ENCODE data around the gene ADGRD1.
"Not testable (repeated sequence)": the region's sequence is repeated elsewhere in the genome, so short reads cannot be mapped to it uniquely, and the experiment has no call there.

Gene ADGRD1

GRCh38 chr12:131126662-131127173 lies 173.0 kb downstream of the ADGRD1 start:
- DNase-seq = no peak

DNA sequence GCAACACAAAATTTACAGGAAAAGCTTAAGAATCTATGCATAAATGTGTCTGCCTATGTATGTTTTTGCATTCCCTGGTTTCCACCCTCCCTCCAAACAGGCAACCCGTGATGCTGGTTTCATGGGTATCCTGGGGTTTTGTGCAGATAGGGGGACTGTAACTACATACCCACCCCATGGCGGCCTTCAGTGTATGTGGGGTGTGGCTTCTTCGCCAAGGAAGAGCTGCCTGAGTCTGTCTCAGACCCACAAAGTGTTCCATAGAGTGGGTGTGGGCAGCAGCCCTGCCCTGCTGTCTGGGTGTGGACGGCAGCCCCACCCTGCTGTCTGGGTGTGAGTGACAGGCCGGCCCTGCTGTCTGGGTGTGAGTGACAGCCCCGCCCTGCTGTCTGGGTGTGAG lies 174.8 kb downstream of the ADGRD1 start:
- no peak for DNase-seq

DNA sequence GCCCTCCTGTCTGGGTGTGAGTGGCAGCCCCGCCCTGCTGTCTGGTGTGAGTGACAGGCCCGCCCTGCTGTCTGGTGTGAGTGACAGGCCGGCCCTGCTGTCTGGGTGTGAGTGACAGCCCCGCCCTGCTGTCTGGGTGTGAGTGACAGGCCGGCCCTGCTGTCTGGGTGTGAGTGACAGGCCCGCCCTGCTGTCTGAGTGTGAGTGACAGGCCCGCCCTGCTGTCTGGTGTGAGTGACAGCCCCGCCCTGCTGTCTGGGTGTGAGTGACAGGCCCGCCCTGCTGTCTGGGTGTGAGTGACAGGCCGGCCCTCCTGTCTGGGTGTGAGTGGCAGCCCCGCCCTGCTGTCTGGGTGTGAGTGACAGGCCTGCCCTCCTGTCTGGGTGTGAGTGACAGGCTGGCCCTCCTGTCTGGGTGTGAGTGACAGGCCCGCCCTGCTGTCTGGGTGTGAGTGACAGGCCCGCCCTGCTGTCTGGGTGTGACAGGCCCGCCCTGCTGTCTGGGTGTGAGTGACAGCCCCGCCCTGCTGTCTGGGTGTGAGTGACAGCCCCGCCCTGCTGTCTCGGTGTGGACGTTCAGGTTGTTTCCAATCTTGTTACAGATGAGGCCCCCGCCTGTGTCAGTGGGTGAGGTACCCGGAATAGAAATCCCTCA lies 175.4 kb downstream of the ADGRD1 start:
- not testable (repeated sequence) for DNase-seq

GRCh38 chr12:131129839-131130238 lies 176.1 kb downstream of the ADGRD1 start:
- peak; percentile 30 for DNase-seq

DNA sequence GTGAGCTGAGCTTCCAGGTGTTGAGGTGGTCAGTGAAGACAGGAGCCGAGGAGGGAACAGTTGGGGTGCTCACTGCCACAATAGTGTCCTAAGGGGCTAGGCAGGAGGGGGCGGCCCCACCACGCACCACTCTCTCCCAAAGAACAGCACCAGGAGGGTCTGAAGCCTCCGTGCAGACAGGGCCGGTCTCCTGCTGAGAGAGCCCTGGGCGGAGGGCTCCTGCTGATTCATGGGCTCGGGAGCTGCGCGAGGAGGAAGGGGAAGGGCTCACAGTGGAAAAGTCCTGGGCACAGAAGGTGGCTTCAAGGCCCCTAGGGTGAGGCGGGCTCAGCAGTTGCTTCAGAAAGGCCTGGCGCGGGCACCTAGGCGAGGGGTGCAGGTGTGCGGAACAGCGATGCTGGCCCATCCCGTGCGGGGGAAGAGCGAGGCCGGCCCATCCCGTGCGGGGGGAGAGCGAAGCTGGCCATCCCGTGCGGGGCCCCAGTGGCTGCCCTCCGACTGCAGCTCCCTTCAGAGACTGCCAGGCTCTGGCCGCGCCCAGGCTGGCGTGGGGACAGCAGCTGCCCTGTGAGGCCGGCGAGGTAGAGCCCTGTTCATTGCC lies 176.7 kb downstream of the ADGRD1 start:
- DNase-seq = no peak

- no peak for DNase-seq
Observed at GRCh38 chr12:131131077-131131807, 177.5 kb downstream of the ADGRD1 start.

GRCh38 chr12:131131808-131132117 lies 178.1 kb downstream of the ADGRD1 start:
- DNase-seq = no peak

GRCh38 chr12:131132118-131132892 lies 178.6 kb downstream of the ADGRD1 start:
- DNase-seq = no peak

- DNase-seq = peak; percentile 58
Observed at GRCh38 chr12:131133015-131133905, 179.6 kb downstream of the ADGRD1 start.

- DNase-seq = no peak
Observed at GRCh38 chr12:131133994-131134393, 180.3 kb downstream of the ADGRD1 start.

DNA sequence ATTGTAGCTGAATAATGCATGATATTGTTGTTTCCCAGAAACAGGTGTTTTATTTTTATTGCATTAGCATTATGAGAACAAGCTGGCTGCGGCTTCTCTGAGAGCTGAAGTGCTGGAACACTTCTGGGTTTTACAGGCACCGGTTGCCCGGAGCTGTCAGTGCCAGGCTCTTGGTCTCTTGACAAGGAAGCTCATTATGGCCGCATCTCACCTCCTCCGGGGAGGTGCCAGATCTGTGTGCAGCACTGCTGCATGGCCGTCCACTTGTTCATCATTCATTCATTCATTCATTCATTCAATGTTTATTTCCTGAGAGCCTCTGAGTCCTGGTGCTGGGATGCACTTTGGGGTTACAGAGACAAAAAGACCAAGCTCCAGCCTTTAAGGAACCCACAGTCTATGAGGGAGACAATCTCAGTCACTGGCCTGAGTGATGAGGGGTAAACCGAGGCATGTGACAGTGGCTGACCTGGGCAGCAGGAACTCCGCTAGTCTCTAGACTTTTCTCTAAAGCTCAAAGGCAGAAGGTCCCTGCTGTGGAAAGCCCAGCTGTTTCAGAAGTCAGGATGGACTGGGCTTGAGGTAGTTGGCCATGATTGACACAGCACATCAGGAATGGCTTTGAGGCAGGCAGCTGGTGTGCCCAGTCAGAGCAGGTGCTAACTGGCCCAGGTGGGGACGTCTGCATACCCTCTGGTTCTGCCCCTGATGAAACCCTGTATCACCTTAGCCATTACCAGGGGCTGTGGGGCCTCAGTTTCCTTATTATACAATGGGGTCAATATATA lies 181.0 kb downstream of the ADGRD1 start:
- no peak for DNase-seq

DNA sequence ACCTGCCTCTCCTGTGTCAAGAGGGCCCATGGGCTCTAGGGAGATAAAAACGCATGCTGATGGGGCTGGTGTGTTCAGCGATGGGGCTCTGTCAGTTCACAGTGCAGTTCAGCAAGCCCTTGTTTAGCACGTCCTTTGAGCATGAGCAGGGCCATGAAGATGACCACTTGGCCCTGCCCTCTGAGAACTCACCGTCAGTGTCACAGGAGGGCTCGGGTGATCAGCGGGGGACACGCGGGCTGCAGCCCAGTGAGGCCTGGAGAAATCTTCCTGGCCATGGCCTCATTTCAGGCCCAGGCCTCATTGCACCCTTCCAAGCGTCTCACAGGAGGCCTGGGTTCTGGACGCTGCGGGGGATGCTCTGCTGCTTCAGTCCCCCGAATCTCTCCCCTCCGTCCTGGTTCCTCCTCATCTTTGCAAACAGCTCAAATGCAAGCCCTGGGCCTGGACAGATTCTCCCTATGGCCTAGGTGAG lies 181.6 kb downstream of the ADGRD1 start:
- DNase-seq = no peak

DNA sequence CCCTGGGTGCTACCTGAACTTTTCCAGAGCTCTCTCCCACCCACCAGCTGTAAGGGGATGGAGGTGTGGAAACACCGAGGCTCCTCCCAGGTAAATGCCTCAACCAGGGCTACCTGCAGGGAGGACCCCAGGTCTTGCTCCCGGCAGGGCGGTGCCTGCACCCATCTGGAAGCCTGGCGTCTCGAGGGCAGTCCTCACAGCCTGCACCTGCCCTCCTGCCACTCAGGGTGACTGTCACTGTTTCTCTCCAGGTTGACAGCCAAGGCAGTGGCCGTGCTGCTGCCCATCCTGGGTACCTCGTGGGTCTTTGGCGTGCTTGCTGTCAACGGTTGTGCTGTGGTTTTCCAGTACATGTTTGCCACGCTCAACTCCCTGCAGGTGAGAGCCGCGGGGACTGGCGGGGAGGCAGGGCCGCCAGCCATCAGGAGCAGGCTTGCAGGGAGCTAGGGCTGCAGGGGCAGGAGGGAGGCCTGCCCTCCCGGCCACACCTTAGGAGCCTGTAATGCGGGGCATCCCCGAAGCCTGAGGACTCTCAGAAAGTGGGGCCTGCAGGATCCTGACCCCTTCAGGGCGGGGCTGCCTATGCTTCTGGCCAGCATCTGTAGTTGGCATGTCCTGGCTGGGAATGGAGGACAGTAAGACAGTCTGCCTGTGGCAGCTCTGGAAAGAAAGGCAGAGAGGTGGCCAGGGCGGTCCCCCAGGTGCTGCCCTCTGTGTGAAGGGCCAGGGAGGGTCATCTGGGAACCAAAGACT lies 182.3 kb downstream of the ADGRD1 start:
- DNase-seq = no peak

- DNase-seq = no peak
Observed at GRCh38 chr12:131136539-131136872, 182.8 kb downstream of the ADGRD1 start.

GRCh38 chr12:131137009-131137835 lies 183.5 kb downstream of the ADGRD1 start:
- DNase-seq = no peak

DNA sequence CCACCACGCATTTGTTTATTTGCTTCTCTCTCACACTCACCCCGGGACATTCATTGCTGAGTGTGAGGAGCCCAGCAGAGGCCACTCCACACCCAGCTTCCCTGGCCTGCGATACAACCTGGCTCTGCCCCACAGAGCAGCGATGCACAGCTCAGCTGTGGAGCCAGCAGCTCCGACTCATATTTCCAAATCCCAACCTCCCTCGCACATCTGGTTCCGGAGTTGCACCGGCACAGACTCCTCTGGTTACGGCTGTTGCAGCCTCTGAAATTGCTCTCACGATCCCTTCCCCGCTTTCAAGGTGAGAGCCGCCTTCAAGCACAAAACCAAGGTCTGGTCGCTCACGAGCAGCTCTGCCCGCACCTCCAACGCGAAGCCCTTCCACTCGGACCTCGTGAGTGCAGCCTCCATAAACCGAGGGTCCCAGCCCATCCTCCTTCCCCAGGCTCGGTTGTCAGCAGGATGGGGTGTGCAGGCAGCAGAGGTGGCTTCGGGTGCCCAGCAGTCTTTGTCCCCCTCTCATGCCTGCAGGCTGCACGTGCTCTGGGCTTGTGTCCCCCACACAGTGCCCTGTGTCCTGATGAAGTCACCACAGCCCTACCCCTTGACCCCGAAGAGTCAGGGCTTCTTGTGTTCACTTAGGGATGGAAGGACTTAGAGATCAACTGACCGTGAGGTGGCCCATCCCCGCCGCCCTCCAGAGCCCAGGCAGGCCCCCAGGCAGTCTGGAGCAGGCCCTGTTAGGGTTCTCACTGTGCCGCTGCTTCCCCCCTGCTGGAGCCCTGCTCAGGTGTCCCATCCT lies 184.3 kb downstream of the ADGRD1 start:
- no peak for DNase-seq

DNA sequence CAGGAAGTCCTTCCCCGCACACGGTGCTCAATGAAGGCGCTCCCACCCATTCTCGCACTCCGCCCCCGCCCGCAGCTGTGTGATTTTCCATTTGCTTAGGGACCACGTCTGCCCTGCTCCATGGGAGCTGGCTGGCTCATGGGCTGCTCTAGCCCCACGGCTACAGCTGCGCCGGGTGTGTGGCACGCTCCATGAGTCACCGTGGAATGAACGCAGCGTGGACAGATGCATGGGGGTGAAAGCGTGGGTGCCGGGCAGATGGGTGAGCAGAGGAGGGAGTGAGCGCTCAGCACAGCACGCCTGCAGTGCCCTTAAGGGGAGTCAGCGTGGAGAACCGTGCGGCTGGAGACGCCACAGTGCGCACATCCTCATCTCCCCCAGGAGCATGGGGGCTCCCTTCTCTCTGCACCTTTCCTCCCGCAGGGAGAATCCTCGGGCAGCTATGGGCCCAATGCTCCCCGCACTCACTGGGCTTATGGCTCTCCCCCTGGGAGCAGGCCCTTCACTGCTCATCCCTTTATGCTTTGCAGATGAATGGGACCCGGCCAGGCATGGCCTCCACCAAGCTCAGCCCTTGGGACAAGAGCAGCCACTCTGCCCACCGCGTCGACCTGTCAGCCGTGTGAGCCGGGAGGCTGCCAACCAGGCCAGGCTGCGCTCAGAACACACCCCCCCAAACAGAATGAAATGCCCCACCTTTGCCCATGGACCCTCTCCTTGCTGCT lies 185.1 kb downstream of the ADGRD1 start:
- DNase-seq = no peak
